HFF-Myc (cell line): ENCODE data around the gene ERCC6L2.

Experiments used
- DNase-seq: peaks from one replicate; pipeline ENCODE4 v3.0.0-alpha.2; 2011; ENCODE audit warnings: low read depth; ENCODE audit errors: extremely low read depth
- H3K4me3 ChIP-seq: replicated peaks from 2 replicates; pipeline ENCODE4 v1.5.1; 2011; ENCODE audit warnings: low read depth, mild to moderate bottlenecking, control low read depth, low read length
- TF ChIP-seq, protein P1 (sequence below): IDR thresholded peaks from 2 replicates; pipeline ENCODE4 v1.5.1; 2012; ENCODE audit warnings: mild to moderate bottlenecking, low read depth, low read length, control low read depth; ENCODE audit errors: missing control alignments

The ERCC6L2 gene

DNA sequence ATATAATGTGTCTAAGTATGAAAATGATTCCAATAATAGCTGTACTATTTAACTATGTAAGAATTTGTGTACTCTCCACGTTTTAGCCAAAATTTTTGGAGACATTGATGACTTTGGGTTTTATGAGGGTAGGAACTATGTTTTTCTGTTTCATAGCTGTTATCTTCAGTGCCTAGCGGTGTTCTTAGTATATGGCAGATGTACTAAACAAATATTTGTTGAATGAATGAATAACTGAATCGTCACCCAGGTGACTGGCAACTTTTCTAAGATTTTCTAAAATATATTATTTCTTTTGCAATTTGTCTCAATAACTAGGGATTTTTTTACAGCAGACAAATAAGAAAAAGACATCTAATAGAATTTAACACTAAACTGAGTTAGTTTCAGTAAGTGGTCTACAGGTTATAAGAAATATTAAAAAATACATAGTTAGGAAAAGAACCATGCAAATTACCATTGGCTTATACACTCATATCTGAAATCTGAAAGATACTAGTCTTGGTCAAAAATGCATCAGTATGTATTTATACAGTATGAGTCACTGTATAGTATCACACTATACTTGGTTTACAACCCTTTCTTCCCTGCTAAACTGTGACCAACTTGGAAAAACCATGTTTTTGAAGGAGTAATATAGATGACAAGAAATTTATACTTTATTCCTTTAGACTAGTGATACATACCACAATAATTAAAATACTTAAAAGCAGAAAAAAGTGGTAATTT lies 10.5 kb upstream of the ERCC6L2 start:
- no peak for DNase-seq
- H3K4me3 ChIP-seq: no peak overlapping the region
- TF ChIP-seq, protein P1, sequence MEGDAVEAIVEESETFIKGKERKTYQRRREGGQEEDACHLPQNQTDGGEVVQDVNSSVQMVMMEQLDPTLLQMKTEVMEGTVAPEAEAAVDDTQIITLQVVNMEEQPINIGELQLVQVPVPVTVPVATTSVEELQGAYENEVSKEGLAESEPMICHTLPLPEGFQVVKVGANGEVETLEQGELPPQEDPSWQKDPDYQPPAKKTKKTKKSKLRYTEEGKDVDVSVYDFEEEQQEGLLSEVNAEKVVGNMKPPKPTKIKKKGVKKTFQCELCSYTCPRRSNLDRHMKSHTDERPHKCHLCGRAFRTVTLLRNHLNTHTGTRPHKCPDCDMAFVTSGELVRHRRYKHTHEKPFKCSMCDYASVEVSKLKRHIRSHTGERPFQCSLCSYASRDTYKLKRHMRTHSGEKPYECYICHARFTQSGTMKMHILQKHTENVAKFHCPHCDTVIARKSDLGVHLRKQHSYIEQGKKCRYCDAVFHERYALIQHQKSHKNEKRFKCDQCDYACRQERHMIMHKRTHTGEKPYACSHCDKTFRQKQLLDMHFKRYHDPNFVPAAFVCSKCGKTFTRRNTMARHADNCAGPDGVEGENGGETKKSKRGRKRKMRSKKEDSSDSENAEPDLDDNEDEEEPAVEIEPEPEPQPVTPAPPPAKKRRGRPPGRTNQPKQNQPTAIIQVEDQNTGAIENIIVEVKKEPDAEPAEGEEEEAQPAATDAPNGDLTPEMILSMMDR: no peak

DNA sequence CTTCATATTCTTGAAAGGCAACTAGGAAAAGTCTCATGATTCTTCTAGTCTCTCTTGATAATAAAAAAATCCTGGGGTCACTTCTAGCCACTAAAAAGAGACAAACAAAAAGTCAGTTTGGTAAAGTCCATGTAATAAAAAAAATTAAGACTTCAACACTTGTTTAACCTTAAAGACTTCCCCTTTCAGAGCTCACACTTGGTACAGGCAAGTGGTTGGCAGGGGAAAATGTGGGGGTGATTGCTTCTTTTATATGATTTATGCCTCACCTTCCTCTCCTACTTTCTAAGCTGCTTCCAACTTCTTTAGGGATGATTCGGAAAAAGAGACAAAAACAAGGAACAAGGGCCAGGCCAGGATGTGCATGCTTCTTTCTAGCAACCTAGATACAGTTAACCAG lies 5.1 kb upstream of the ERCC6L2 start:
- TF ChIP-seq, protein P1: no peak
- no peak overlapping the region for H3K4me3 ChIP-seq
- DNase-seq: no peak

DNA sequence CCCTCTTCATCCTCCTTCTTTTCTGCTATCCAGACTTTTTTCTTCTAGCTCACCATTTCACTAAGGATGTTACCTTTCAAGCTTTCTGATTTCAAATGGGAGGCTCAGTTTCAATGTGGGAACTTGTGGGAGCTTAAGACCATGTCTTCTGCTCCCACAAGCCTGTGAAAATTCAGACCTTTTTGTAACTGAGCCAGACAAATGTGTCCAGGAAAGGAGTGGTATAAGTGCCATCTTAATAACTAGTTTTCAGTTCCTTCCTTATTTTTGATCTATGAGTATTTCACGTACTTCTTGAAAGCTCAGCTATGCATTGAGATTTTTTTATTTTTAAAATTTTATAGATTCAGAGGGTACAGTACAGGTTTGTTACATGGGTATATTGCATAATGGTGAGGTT lies 4.6 kb upstream of the ERCC6L2 start:
- DNase-seq: no peak
- TF ChIP-seq, protein P1: no peak
- H3K4me3 ChIP-seq: no peak overlapping the region

DNA sequence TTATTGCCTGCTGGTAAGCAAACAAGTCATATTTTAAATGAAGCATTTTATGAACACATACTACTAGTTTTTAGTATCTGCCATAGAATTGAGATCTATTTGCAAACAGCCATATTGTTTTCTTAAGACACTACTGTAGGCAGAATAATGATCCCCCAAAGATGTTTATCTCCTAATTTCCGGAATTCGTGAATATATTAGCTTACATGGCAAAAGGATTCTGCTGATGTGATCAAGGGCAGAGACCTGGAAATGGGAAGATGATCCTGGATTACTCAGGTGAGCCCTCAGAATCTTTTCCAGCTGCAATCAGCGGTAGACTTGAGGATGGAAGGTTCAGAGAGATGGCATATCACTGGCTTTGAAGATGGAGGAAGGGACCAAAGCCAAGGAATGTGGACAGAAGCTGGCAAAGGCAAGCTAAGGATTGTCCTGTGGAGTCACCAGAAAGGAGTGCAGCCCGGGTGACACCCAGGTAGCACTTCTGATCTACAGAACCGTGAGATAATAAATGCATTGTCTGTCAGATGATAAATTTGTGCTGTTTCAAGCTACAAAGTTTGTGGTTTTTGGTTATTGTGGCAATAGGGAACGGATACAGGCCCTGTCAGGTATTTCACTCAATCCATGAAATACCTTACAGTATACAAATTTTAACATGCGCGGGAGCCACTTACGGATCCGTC lies 1.0 kb upstream of the ERCC6L2 start:
- H3K4me3 ChIP-seq: no peak overlapping the region
- no peak for DNase-seq
- TF ChIP-seq, protein P1: no peak

DNA sequence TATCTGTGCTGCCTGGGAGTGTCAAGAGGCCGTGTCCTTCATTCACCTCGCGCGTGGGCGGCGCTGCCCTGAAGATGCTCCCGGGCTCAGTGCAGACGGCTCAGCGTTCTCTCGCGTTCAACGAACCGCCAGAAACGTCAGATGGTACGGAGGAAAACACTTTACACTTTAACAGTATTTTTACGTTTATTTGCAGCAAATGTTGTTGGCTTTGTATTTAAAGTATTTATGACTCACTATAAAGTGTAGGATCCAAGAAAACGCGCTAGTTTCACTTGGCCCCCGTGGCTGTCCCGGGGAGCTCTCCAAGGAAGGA lies 544 bp upstream of the ERCC6L2 start:
- DNase-seq: no peak
- H3K4me3 ChIP-seq: no peak overlapping the region
- TF ChIP-seq, protein P1: no peak

DNA sequence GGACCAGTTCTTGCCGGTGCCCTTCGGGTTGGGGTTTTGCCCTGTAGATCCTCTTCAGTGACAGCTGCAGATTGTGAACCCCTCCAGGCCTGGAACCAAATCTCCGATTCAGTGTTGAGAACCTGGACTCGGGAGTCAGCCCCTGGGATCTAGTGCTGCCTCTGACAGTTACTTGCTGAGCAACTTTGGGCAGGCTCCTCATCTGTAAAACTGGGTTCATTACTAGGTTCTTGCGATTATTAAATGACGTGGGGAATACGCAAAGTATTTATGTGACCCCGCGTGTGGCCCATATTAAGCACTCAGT lies 600 bp downstream of the ERCC6L2 start:
- H3K4me3 ChIP-seq: no peak overlapping the region
- TF ChIP-seq, protein P1: no peak
- no peak for DNase-seq
